NB4 (cell line): Measurements from ENCODE around the gene INPP5F.

Experiments used
- CTCF ChIP-seq: IDR thresholded peaks from one replicate; pipeline ENCODE4 v1.5.1; 2012; ENCODE audit warnings: low read depth, low read length
- MAX ChIP-seq: IDR thresholded peaks from 2 replicates; pipeline ENCODE4 v1.6.1; 2011; ENCODE audit warnings: low read depth, low read length

GRCh38 chr10:119726676-119727261 is 919 bp downstream of the INPP5F start:
- TF ChIP-seq CTCF (no peak), MAX (no peak)
